PFSK-1 (cell line): ENCODE results near the gene MUC5AC.

Experiments used
- FOXP2 ChIP-seq: optimal IDR thresholded peaks from 2 replicates; pipeline ENCODE3; 2011; ENCODE audit warnings: borderline replicate concordance, control low read depth, inconsistent platforms; ENCODE audit not compliant: insufficient read depth; ENCODE audit errors: extremely low read length, extremely low read depth
- POLR2AphosphoS5 ChIP-seq: IDR thresholded peaks from 2 replicates; pipeline ENCODE4 v1.6.1; 2012; ENCODE audit warnings: low read depth, mild to moderate bottlenecking, control low read depth, low read length, moderate library complexity
- SIN3A ChIP-seq: IDR thresholded peaks from 2 replicates; pipeline ENCODE4 v1.6.1; 2012; ENCODE audit warnings: mild to moderate bottlenecking, low read length, moderate library complexity, borderline replicate concordance; ENCODE audit not compliant: insufficient read depth
- TAF1 ChIP-seq: IDR thresholded peaks from 2 replicates; pipeline ENCODE4 v1.6.1; 2012; ENCODE audit warnings: low read length, control low read depth, borderline replicate concordance; ENCODE audit not compliant: insufficient read depth
- TF ChIP-seq, protein P1 (sequence below), 2 experiments: IDR thresholded peaks; 2 replicates each; pipeline versions ENCODE4 v1.6.1 to v1.8.0; 2011 to 2012; ENCODE audit warnings: low read depth in 2 of 2, low read length in 2 of 2, control low read depth in 1 of 2, inconsistent platforms in 1 of 2, mild to moderate bottlenecking in 1 of 2, moderate library complexity in 1 of 2; ENCODE audit not compliant: insufficient read depth in 1 of 2

MUC5AC gene

GRCh38 chr11:1126491-1126926 lies 31.2 kb upstream of the MUC5AC start:
- no peak for TF ChIP-seq FOXP2
- TF ChIP-seq, protein P1, sequence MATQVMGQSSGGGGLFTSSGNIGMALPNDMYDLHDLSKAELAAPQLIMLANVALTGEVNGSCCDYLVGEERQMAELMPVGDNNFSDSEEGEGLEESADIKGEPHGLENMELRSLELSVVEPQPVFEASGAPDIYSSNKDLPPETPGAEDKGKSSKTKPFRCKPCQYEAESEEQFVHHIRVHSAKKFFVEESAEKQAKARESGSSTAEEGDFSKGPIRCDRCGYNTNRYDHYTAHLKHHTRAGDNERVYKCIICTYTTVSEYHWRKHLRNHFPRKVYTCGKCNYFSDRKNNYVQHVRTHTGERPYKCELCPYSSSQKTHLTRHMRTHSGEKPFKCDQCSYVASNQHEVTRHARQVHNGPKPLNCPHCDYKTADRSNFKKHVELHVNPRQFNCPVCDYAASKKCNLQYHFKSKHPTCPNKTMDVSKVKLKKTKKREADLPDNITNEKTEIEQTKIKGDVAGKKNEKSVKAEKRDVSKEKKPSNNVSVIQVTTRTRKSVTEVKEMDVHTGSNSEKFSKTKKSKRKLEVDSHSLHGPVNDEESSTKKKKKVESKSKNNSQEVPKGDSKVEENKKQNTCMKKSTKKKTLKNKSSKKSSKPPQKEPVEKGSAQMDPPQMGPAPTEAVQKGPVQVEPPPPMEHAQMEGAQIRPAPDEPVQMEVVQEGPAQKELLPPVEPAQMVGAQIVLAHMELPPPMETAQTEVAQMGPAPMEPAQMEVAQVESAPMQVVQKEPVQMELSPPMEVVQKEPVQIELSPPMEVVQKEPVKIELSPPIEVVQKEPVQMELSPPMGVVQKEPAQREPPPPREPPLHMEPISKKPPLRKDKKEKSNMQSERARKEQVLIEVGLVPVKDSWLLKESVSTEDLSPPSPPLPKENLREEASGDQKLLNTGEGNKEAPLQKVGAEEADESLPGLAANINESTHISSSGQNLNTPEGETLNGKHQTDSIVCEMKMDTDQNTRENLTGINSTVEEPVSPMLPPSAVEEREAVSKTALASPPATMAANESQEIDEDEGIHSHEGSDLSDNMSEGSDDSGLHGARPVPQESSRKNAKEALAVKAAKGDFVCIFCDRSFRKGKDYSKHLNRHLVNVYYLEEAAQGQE (IDR thresholded peaks at IDR 0.05; ENCODE audit: insufficient read depth in 1 of 2, low read depth in 2 of 2, low read length in 2 of 2) = no peak

DNA sequence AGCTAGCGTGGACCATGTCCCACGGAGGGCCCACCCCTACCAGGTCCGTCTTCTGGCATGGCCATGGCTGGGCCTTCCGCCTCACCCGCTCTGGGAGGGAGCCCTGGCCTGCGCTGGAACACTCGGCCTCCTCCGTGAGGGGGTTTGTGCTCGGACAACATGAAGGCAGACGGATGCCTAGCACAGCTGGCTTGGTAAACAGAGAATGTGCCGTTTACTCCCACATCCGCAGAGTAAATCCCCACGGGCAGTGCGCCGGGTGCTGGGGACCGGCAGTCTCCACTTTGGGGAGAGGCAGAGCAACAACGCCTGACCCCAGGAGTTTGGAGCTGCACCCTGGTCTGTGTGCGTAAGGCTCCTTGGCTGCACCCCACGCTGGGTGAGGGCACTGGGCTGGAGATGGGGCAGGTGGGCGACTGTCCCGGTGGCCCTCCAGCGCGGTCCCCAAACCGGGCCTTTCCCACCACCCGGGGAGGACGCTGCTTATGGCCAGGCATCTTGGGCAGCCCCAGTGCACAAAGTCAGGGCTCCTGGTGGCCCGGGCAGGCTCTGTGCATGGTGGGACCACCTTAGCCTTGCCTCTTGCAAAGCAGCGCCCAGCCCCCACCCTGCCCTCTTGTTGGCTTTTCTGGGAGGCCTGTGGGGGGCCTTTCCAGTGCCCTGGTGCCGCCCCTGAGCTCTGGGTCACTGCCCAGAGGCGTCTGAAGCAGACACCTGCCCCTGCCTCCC lies 30.7 kb upstream of the MUC5AC start:
- TF ChIP-seq FOXP2 (no peak), TAF1 (no peak), POLR2AphosphoS5 (no peak), SIN3A (no peak)
- TF ChIP-seq, protein P1 (IDR thresholded peaks at IDR 0.05; ENCODE audit: insufficient read depth in 1 of 2, low read depth in 2 of 2, low read length in 2 of 2) = no peak

GRCh38 chr11:1127664-1128162 lies 30.0 kb upstream of the MUC5AC start:
- TF ChIP-seq TAF1 (no peak), POLR2AphosphoS5 (no peak), SIN3A (no peak), FOXP2 (no peak)
- TF ChIP-seq, protein P1 (IDR thresholded peaks at IDR 0.05; ENCODE audit: insufficient read depth in 1 of 2, low read depth in 2 of 2, low read length in 2 of 2) = no peak

DNA sequence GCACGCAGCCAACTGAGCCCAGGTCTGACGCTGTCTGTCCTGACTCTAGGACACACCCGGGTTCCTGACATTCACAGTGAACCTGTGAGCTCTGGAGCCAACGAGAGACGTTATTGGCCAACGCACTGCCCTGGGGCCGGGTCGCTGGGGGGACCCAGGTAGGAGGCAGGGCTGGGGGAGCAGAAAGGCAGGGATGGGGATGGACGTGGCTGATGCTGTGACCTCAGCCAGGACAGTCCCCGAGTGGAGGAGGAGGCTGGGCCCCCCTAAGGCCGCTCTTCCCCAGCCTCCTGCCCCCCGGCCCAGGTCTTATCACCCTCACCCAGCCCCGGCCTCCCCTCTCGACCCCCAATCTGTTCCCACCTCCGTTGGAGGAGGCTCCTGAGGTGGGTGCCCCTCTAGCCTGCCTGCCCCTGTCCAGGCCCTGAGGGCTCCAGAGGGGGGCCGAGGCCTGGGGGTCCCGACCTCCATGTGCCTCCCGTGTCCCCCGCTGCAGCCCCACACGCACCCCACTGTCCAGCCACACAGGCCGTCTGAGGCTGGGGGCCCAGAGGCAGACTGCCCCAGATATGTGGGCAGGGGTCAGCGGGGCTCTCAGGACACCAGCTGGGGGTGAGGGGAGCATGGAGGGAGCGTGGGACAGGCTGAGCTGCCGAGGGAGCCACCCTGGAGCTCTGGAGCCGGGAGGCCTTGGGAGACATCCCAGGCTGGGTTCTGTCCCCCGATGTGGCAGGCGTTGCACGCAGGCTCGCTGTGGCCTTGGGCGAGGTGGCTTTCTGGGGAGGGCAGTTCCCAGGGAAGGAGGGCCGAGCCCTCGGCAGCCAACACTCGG lies 29.2 kb upstream of the MUC5AC start:
- TF ChIP-seq POLR2AphosphoS5 (no peak), TAF1 (no peak), SIN3A (no peak), FOXP2 (no peak)
- TF ChIP-seq, protein P1 (IDR thresholded peaks at IDR 0.05; ENCODE audit: insufficient read depth in 1 of 2, low read depth in 2 of 2, low read length in 2 of 2) = no peak
